HG02763 (cell line): Measurements from ENCODE around the gene FAM162A.

ENCODE experiments used
- ATAC-seq: cut with Tn5 transposase; IDR thresholded peaks from one replicate; pipeline ENCODE4 v1.9.1; 2021; ENCODE audit warnings: mild to moderate bottlenecking, moderate library complexity; ENCODE audit not compliant: unreplicated experiment

FAM162A gene

GRCh38 chr3:122383771-122384697, at the start of gene FAM162A:
Gene FAM162A (plus strand): TSS chr3:122384182. CDS start chr3:122384266, 84 bp downstream.
- ATAC-seq, result peak; percentile 92

GRCh38 chr3:122342803-122343202, 41.2 kb upstream of the FAM162A start:
- no peak for ATAC-seq

- ATAC-seq, result no peak
Measured at GRCh38 chr3:122343654-122344053, 40.3 kb upstream of the FAM162A start.

GRCh38 chr3:122349171-122349570, 34.8 kb upstream of the FAM162A start:
- no peak for ATAC-seq

- no peak for ATAC-seq
Measured at GRCh38 chr3:122350814-122351418, 33.1 kb upstream of the FAM162A start.

- ATAC-seq, result no peak
Measured at GRCh38 chr3:122351612-122352011, 32.4 kb upstream of the FAM162A start.

- ATAC-seq, result no peak
Measured at GRCh38 chr3:122353215-122353614, 30.8 kb upstream of the FAM162A start.

- no peak for ATAC-seq
Measured at GRCh38 chr3:122353893-122354401, 30.0 kb upstream of the FAM162A start.

- ATAC-seq, result no peak
Measured at GRCh38 chr3:122355612-122356011, 28.4 kb upstream of the FAM162A start.

GRCh38 chr3:122356402-122356801, 27.6 kb upstream of the FAM162A start:
- no peak for ATAC-seq

- no peak for ATAC-seq
Measured at GRCh38 chr3:122357828-122358702, 25.9 kb upstream of the FAM162A start.

GRCh38 chr3:122358703-122359032, 25.3 kb upstream of the FAM162A start:
- ATAC-seq, result no peak

GRCh38 chr3:122362026-122362425, 22.0 kb upstream of the FAM162A start:
- ATAC-seq, result no peak

- no peak for ATAC-seq
Measured at GRCh38 chr3:122364490-122364889, 19.5 kb upstream of the FAM162A start.

GRCh38 chr3:122365073-122365472, 18.9 kb upstream of the FAM162A start:
- ATAC-seq, result no peak

GRCh38 chr3:122365582-122366378, 18.2 kb upstream of the FAM162A start:
- ATAC-seq, result peak; percentile 41

GRCh38 chr3:122366379-122366749, 17.6 kb upstream of the FAM162A start:
- ATAC-seq, result no peak

- ATAC-seq, result no peak
Measured at GRCh38 chr3:122374034-122374433, 9.9 kb upstream of the FAM162A start.

- no peak for ATAC-seq
Measured at GRCh38 chr3:122377975-122378374, 6.0 kb upstream of the FAM162A start.

GRCh38 chr3:122382888-122383666, 905 bp upstream of the FAM162A start, which contains the start of gene MIX23:
Gene MIX23 (minus strand): TSS chr3:122383231. CDS start chr3:122383224, 7 bp downstream.
- ATAC-seq, result peak; percentile 43
